K562 (cell line): ENCODE data around the gene ANO2. TPM values are rescaled to one million over a fixed set of nuclear protein-coding genes. Genes with fewer than 3 reads are reported as not detected.

ENCODE experiments used
- ATAC-seq: fragments of 200-7000 bp; cut with Tn5 transposase; 3 replicates; pipeline ENCODE4 v1.9.1; 2020; ENCODE audit warnings: moderate library complexity
- BruUV-seq: library from RNA; stranded (reverse); fragments of 400-500 nt; replicated peaks from 2 replicates; lab custom pipeline; 2021; lab: Mats Ljungman, UMichigan
- CTCF ChIA-PET: fragments of 300-600 bp; formaldehyde crosslinking; extraction: SDS; loops from one replicate; lab custom pipeline; 2021; ENCODE audit warnings: low intra/inter-chr PET ratio; lab: Yijun Ruan, JAX
- POLR2A ChIA-PET: fragments of 300-600, 350-650 bp; sonication (Branson Sonifier 250); formaldehyde crosslinking; extraction: SDS; loops from one replicate; lab custom pipeline; 2021; ENCODE audit warnings: antibody characterized with exemption, inconsistent platforms; lab: Yijun Ruan, JAX
- DNase-seq, 4 experiments: peaks; one replicate each; pipeline versions ENCODE4 v3.0.0 to v3.0.0-alpha.2; 2011 to 2018; ENCODE audit warnings: low spot score in 3 of 4, mixed read lengths in 3 of 4; ENCODE audit errors: extremely low read depth in 1 of 4
- FAIRE-seq: peaks from 2 replicates; lab custom pipeline; 2011; peaks lifted over from hg19 to GRCh38; lab: Jason Lieb, UNC
- H2AFZ ChIP-seq: 2 replicates; pipeline ENCODE4 v1.6.0; 2011; ENCODE audit warnings: low read depth, low read length, control low read depth, inconsistent platforms
- H3K27ac ChIP-seq: fragments of 200-600 bp; 3 replicates; pipeline ENCODE4 v1.8.0; 2011; ENCODE audit warnings: low read depth, mild to moderate bottlenecking, control low read depth, inconsistent platforms, low read length, moderate library complexity, mixed read lengths; ENCODE audit errors: extremely low read depth
- H3K27me3 ChIP-seq, 2 experiments: fragments of 300-600 bp in 1 of 2; 2 replicates in 1 of 2; 3 replicates in 1 of 2; pipeline versions ENCODE4 v1.6.0 to v1.8.0; 2011; ENCODE audit warnings: inconsistent platforms in 2 of 2, low read length in 2 of 2, mild to moderate bottlenecking in 1 of 2, mixed read lengths in 1 of 2, moderate library complexity in 1 of 2; ENCODE audit not compliant: control insufficient read depth in 2 of 2, insufficient read depth in 2 of 2
- H3K36me3 ChIP-seq: fragments of 300-600 bp; 3 replicates; pipeline ENCODE4 v1.8.0; 2011; ENCODE audit warnings: mild to moderate bottlenecking, low read length, inconsistent platforms; ENCODE audit not compliant: control insufficient read depth, insufficient read depth
- H3K4me1 ChIP-seq, 2 experiments: fragments of 200-600 bp in 1 of 2; replicated peaks in 1 of 2; 2 replicates in 1 of 2; 3 replicates in 1 of 2; pipeline versions ENCODE4 v1.5.1 to v1.8.0; 2011; ENCODE audit warnings: inconsistent platforms in 2 of 2, low read length in 2 of 2, mild to moderate bottlenecking in 1 of 2, mixed read lengths in 1 of 2, moderate library complexity in 1 of 2; ENCODE audit not compliant: control insufficient read depth in 2 of 2, insufficient read depth in 2 of 2
- H3K4me2 ChIP-seq: 2 replicates; pipeline ENCODE4 v1.6.1; 2011; ENCODE audit warnings: low read length, control low read depth, inconsistent platforms, mixed read lengths; ENCODE audit not compliant: insufficient read depth
- H3K4me3 ChIP-seq: fragments of 200-600 bp; sonication (generic), shearing (Covaris generic); 2 replicates; pipeline ENCODE4 v1.5.1; 2016; ENCODE audit warnings: control low read depth, inconsistent platforms
- H3K79me2 ChIP-seq: fragments of 200-600 bp; 3 replicates; pipeline ENCODE4 v1.8.0; 2011; ENCODE audit warnings: low read length, inconsistent platforms; ENCODE audit not compliant: control insufficient read depth, insufficient read depth
- H3K9ac ChIP-seq, 2 experiments: 2 replicates each; pipeline versions ENCODE4 v1.6.0 to v1.6.1; 2011; ENCODE audit warnings: low read depth in 2 of 2, low read length in 2 of 2, control low read depth in 1 of 2, inconsistent platforms in 1 of 2, mild to moderate bottlenecking in 1 of 2, mixed read lengths in 1 of 2; ENCODE audit not compliant: insufficient read depth in 1 of 2
- H3K9me1 ChIP-seq: one replicate; pipeline ENCODE4 v1.6.0; 2011; ENCODE audit warnings: inconsistent platforms, mild to moderate bottlenecking, low read length, moderate library complexity; ENCODE audit not compliant: control insufficient read depth, insufficient read depth
- H3K9me3 ChIP-seq: replicated peaks from 2 replicates; pipeline ENCODE4 v1.5.1; 2011; ENCODE audit warnings: low read depth, low read length, inconsistent platforms; ENCODE audit not compliant: control insufficient read depth, insufficient read depth
- H4K20me1 ChIP-seq: replicated peaks from 2 replicates; pipeline ENCODE4 v1.6.1; 2011; ENCODE audit warnings: low read length, inconsistent platforms, mixed read lengths; ENCODE audit not compliant: control insufficient read depth, insufficient read depth
- SIX5 ChIP-seq, 2 experiments: IDR thresholded peaks; 2 replicates each; pipeline ENCODE4 v1.6.1; 2011; ENCODE audit warnings: low read length in 2 of 2, borderline replicate concordance in 1 of 2, low read depth in 1 of 2, mild to moderate bottlenecking in 1 of 2, moderate library complexity in 1 of 2; ENCODE audit not compliant: insufficient read depth in 1 of 2
- TARDBP ChIP-seq: fragments of 450-650 bp; IDR thresholded peaks from 2 replicates; pipeline ENCODE4 v1.6.1; 2016
- ZBTB33 ChIP-seq: sonication (generic); formaldehyde crosslinking; IDR thresholded peaks from 2 replicates; pipeline ENCODE4 v1.8.1; 2023; ENCODE audit warnings: mild to moderate bottlenecking, missing genetic modification reagents
- ZBTB9 ChIP-seq: fragments of 450-650 bp; formaldehyde crosslinking; IDR thresholded peaks from 2 replicates; pipeline ENCODE4 v1.4.0; 2020; ENCODE audit warnings: mild to moderate bottlenecking, moderate library complexity
- whole genome bisulfite sequencing: fragments of 100-300 bp; shearing (Covaris generic); methylation state at CpG from one replicate; pipeline ENCODE4 v1.1.6; 2016; ENCODE audit warnings: low coverage, mixed read lengths; ENCODE audit not compliant: insufficient coverage; ENCODE audit errors: missing lambda C conversion rate; 5-methylcytosine and 5-hydroxymethylcytosine counted together
- in situ Hi-C: fragments of 300-500 bp; cut with MboI; formaldehyde crosslinking; loops from 4 replicates; pipeline ENCODE4 v1.15.0; 2018; ENCODE audit warnings: inconsistent platforms, mixed read lengths
- intact Hi-C: fragments of 100-400 bp; cut with micrococcal nuclease; formaldehyde crosslinking; loops from 2 replicates; pipeline ENCODE4 v1.14.2; 2022
- polyA plus RNA-seq, 8 experiments: library from polyadenylated mRNA; depleted of rRNA in 4 of 8; stranded (reverse) in 5 of 8; unstranded in 3 of 8; fragments of >200 nt; fragmentation: Nextera tagmentation in 2 of 8; fragmentation: Illumina TruSeq in 1 of 8; extraction: Ambion mirVana in 2 of 8; extraction: Trizol in 1 of 8; gene quantifications; 2 replicates each; pipeline versions ENCODE4 v1.2.1 to v1.2.3, GENCODE V29; 2011 to 2014; ENCODE audit warnings: inconsistent platforms in 1 of 8, missing spikeins in 1 of 8
- total RNA-seq, 7 experiments: library from RNA; depleted of rRNA in 6 of 7; stranded (reverse); fragments of >200 nt in 6 of 7; fragmentation: Illumina TruSeq in 2 of 7; extraction: Trizol in 2 of 7; gene quantifications; 2 replicates each; pipeline versions ENCODE4 v1.2.1 to v1.2.3, GENCODE V29; 2011 to 2021; ENCODE audit warnings: low replicate concordance in 1 of 7

Gene ANO2
- total and polyA plus RNA-seq, 9 of the 15 experiments (the other 6 are each of a cell fraction or from before 2014, with no cell fraction given) = 0.64 TPM; not detected in 8

- intact Hi-C loops (no loop called here), in situ Hi-C loops (no loop called here)
- H3K36me3 ChIP-seq = no peaks in the 10 kb centered on the region
- no peaks in the 10 kb centered on the region for H3K9me1 ChIP-seq
- 3% methylated on average over 9 of the region's 10 CpGs for WGBS
- ChIA-PET POLR2A (no interaction called here), CTCF (no interaction called here)
- no peaks in the 10 kb centered on the region for H4K20me1 ChIP-seq
- H2AFZ ChIP-seq = no peak overlapping the region
- H3K9ac ChIP-seq = no peak overlapping the region
- H3K79me2 ChIP-seq = no peaks in the 10 kb centered on the region
- H3K9me3 ChIP-seq = no peaks in the 10 kb centered on the region
- H3K4me2 ChIP-seq = no peak overlapping the region
- H3K27me3 ChIP-seq = no peaks in the 10 kb centered on the region
- no peak for ATAC-seq
- no peak overlapping the region for H3K4me3 ChIP-seq
- H3K4me1 ChIP-seq = no peaks in the 10 kb centered on the region
- no peak for FAIRE-seq
- H3K27ac ChIP-seq = no peak overlapping the region
- BruUV-seq = no TSS peak
- DNase-seq = no peak
- TF ChIP-seq TARDBP (no peak), SIX5 (IDR thresholded peaks at IDR 0.05; ENCODE audit: borderline replicate concordance in 1 of 2, insufficient read depth in 1 of 2, low read depth in 1 of 2, low read length in 2 of 2) (no peak), ZBTB33 (CRISPR knock-in tag) (no peak), ZBTB9 (CRISPR knock-in tag) (no peak)
Measured at GRCh38 chr12:5534426-5535199, 410.4 kb downstream of the ANO2 start.
